Tongue (tissue), 3 donors: ENCODE results near the gene KNL1. TPM values are rescaled to one million over a fixed set of nuclear protein-coding genes. Genes with fewer than 3 reads are reported as not detected.
"Not testable (repeated sequence)": the region's sequence is repeated elsewhere in the genome, so short reads cannot be mapped to it uniquely, and the experiment has no call there.

Experiments used
- DNase-seq: peaks from one replicate; pipeline ENCODE4 v3.0.0-alpha.2; 2015
- small RNA-seq: library from RNA; depleted of rRNA; stranded (forward); fragments of <200 nt; gene quantifications from one replicate; pipeline ENCODE3, GENCODE V24; 2014; ENCODE audit warnings: low replicate concordance
- total RNA-seq: library from RNA; depleted of rRNA; stranded (reverse); fragments of >200 nt; gene quantifications from one replicate; pipeline ENCODE4 v1.2.3, GENCODE V29; 2014

Gene KNL1
- total RNA-seq, 1 donor from 2014 or later, result 13.0 TPM

- DNase-seq, result no peak
Observed at GRCh38 chr15:40664909-40665308, 70.9 kb downstream of the KNL1 start.

GRCh38 chr15:40676290-40676689, 82.2 kb downstream of the KNL1 start:
- DNase-seq, result not testable (repeated sequence)

GRCh38 chr15:40676906-40677305, 82.9 kb downstream of the KNL1 start:
- not testable (repeated sequence) for DNase-seq

- DNase-seq, result no peak
Observed at GRCh38 chr15:40680151-40680550, 86.1 kb downstream of the KNL1 start.

- DNase-seq, result not testable (repeated sequence)
Observed at GRCh38 chr15:40680959-40681358, 86.9 kb downstream of the KNL1 start.

- DNase-seq, result no peak
Observed at GRCh38 chr15:40684381-40684780, 90.3 kb downstream of the KNL1 start.

GRCh38 chr15:40685376-40685775, 91.3 kb downstream of the KNL1 start:
- DNase-seq, result no peak

- peak; percentile 26 for DNase-seq
Observed at GRCh38 chr15:40688932-40689799, 95.1 kb downstream of the KNL1 start.

- no peak for DNase-seq
Observed at GRCh38 chr15:40691737-40692136, 97.7 kb downstream of the KNL1 start.

- no peak for DNase-seq
Observed at GRCh38 chr15:40693904-40694687, 100.0 kb downstream of the KNL1 start.

GRCh38 chr15:40694688-40695468, 100.8 kb downstream of the KNL1 start, which contains the start of gene RAD51:
RAD51 (plus strand) TSS chr15:40695174; CDS start chr15:40698759, 3,585 bp downstream.
- DNase-seq, result peak; percentile 98

GRCh38 chr15:40695469-40695890, 101.4 kb downstream of the KNL1 start:
- peak; percentile 27 for DNase-seq

GRCh38 chr15:40696228-40696627, 102.2 kb downstream of the KNL1 start:
- no peak for DNase-seq

- peak; percentile 20 for DNase-seq
Observed at GRCh38 chr15:40697916-40698315, 103.9 kb downstream of the KNL1 start.

GRCh38 chr15:40702077-40702476, 108.0 kb downstream of the KNL1 start:
- no peak for DNase-seq

GRCh38 chr15:40706121-40706520, 112.1 kb downstream of the KNL1 start:
- no peak for DNase-seq

Small RNA genes lying within 50 kb of the gene (small RNA-seq; reads per million reads assigned to genes)
- not detected for gene RF00017
- gene RN7SL376P, result not detected

Other genes starting within 250 kb of the KNL1 start
- not detected for gene PHGR1, start 243.2 kb upstream of the KNL1 start, total RNA-seq
- gene DISP2, start 236.0 kb upstream of the KNL1 start, total RNA-seq, result 4.1 TPM
- gene KNSTRN, start 211.5 kb upstream of the KNL1 start, total RNA-seq, result 25.6 TPM
- 52.8 TPM for gene IVD, start 188.5 kb upstream of the KNL1 start, total RNA-seq
- 13.6 TPM for gene BAHD1, start 153.3 kb upstream of the KNL1 start, total RNA-seq
- 17.2 TPM for gene CHST14, start 123.3 kb upstream of the KNL1 start, total RNA-seq
- gene CCDC32, start 29.2 kb upstream of the KNL1 start, total RNA-seq, result 21.5 TPM
- gene RPUSD2, start 24.9 kb upstream of the KNL1 start, total RNA-seq, result 17.6 TPM
- gene RAD51, start 100.9 kb downstream of the KNL1 start, total RNA-seq, result 9.2 TPM
- 24.5 TPM for gene RMDN3, start 161.0 kb downstream of the KNL1 start, total RNA-seq
- 3.3 TPM for gene GCHFR, start 169.8 kb downstream of the KNL1 start, total RNA-seq
- gene C15orf62, start 175.7 kb downstream of the KNL1 start, total RNA-seq, result 0.51 TPM
- 25.3 TPM for gene ZFYVE19, start 212.8 kb downstream of the KNL1 start, total RNA-seq
- 17.3 TPM for gene DNAJC17, start 213.2 kb downstream of the KNL1 start, total RNA-seq
- gene PPP1R14D, start 234.5 kb downstream of the KNL1 start, total RNA-seq, result not detected
- 49.2 TPM for gene SPINT1, start 249.8 kb downstream of the KNL1 start, total RNA-seq